ENCODE measurements around the gene TUBGCP6. TPM values are rescaled to one million over a fixed set of nuclear protein-coding genes. Genes with fewer than 3 reads are reported as not detected.

TUBGCP6 gene
- total and polyA plus RNA-seq, 2 experiments from 2014 or later, result 32.6 to 46.1 TPM

GRCh38 chr22:50248196-50249081 lies 3.6 kb upstream of the TUBGCP6 start:
- Histone ChIP-seq H3K27ac (no peak overlapping the region), H3K9me3 (ENCODE audit: low read depth) (no peaks in the 10 kb centered on the region), H3K4me3 (no peak overlapping the region), H3K4me1 (ENCODE audit: low read depth) (peaks cover 14% of the 10 kb centered on the region), H3K27me3 (no peaks in the 10 kb centered on the region), H3K36me3 (peaks cover 6% of the 10 kb centered on the region)
- TF ChIP-seq, protein P1, sequence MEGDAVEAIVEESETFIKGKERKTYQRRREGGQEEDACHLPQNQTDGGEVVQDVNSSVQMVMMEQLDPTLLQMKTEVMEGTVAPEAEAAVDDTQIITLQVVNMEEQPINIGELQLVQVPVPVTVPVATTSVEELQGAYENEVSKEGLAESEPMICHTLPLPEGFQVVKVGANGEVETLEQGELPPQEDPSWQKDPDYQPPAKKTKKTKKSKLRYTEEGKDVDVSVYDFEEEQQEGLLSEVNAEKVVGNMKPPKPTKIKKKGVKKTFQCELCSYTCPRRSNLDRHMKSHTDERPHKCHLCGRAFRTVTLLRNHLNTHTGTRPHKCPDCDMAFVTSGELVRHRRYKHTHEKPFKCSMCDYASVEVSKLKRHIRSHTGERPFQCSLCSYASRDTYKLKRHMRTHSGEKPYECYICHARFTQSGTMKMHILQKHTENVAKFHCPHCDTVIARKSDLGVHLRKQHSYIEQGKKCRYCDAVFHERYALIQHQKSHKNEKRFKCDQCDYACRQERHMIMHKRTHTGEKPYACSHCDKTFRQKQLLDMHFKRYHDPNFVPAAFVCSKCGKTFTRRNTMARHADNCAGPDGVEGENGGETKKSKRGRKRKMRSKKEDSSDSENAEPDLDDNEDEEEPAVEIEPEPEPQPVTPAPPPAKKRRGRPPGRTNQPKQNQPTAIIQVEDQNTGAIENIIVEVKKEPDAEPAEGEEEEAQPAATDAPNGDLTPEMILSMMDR (IDR thresholded peaks at IDR 0.05; ENCODE audit: low read depth, low read length), result no peak
- no peak for DNase-seq (ENCODE audit: low read depth in 1 of 2, low spot score in 1 of 2)

DNA sequence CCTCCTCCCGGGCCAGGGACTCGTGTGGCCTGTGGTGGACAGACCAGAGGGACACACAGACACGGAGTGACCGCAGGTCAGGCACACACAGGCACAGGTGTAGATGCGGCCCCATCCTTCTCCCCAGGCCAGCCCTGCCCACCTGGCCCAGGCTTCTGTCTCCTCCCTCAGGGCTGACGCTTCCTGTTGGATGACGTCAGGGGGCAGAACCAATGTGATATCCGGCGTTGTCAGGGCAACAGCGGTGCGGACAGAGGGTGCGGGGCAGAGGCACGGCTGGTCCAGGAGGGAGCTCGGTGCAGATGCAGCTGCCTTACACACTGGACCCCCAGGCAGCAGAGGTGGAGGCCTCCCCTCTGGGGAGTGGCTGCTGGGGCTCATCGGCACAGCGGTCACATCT lies 2.9 kb upstream of the TUBGCP6 start:
- TF ChIP-seq, protein P1 (IDR thresholded peaks at IDR 0.05; ENCODE audit: low read depth, low read length), result no peak
- Histone ChIP-seq H3K27me3 (no peaks in the 10 kb centered on the region), H3K36me3 (peaks cover 6% of the 10 kb centered on the region), H3K4me3 (no peak overlapping the region), H3K27ac (no peak overlapping the region), H3K9me3 (ENCODE audit: low read depth) (no peaks in the 10 kb centered on the region), H3K4me1 (ENCODE audit: low read depth) (peaks cover 18% of the 10 kb centered on the region)
- DNase-seq (ENCODE audit: low read depth in 1 of 2, low spot score in 1 of 2), result peak in 1 of 2 donors; percentile 81

GRCh38 chr22:50246242-50247175 lies 1.7 kb upstream of the TUBGCP6 start:
- TF ChIP-seq, protein P1 (IDR thresholded peaks at IDR 0.05; ENCODE audit: low read depth, low read length), result no peak
- Histone ChIP-seq H3K27me3 (no peaks in the 10 kb centered on the region), H3K27ac (no peak overlapping the region), H3K9me3 (ENCODE audit: low read depth) (no peaks in the 10 kb centered on the region), H3K4me1 (ENCODE audit: low read depth) (peaks cover 26% of the 10 kb centered on the region), H3K36me3 (peaks cover 6% of the 10 kb centered on the region), H3K4me3 (no peak overlapping the region)
- DNase-seq (ENCODE audit: low read depth in 1 of 2, low spot score in 1 of 2), result no peak

GRCh38 chr22:50245214-50246072 lies 620 bp upstream of the TUBGCP6 start:
- Histone ChIP-seq H3K9me3 (ENCODE audit: low read depth) (no peaks in the 10 kb centered on the region), H3K27ac (peak overlapping the region; percentile 88), H3K27me3 (no peaks in the 10 kb centered on the region), H3K36me3 (peaks cover 6% of the 10 kb centered on the region), H3K4me1 (ENCODE audit: low read depth) (peaks cover 27% of the 10 kb centered on the region), H3K4me3 (peak overlapping the region; percentile 81)
- no peak for DNase-seq (ENCODE audit: low read depth in 1 of 2, low spot score in 1 of 2)
- TF ChIP-seq, protein P1 (IDR thresholded peaks at IDR 0.05; ENCODE audit: low read depth, low read length), result no peak

Measured in cardiac muscle cell (in vitro differentiated cells and primary cell).